Measurements from ENCODE around the gene PGD.
A peak's percentile ranks its signal among the peaks of the same experiment; 100 is the strongest.

The PGD gene

DNA sequence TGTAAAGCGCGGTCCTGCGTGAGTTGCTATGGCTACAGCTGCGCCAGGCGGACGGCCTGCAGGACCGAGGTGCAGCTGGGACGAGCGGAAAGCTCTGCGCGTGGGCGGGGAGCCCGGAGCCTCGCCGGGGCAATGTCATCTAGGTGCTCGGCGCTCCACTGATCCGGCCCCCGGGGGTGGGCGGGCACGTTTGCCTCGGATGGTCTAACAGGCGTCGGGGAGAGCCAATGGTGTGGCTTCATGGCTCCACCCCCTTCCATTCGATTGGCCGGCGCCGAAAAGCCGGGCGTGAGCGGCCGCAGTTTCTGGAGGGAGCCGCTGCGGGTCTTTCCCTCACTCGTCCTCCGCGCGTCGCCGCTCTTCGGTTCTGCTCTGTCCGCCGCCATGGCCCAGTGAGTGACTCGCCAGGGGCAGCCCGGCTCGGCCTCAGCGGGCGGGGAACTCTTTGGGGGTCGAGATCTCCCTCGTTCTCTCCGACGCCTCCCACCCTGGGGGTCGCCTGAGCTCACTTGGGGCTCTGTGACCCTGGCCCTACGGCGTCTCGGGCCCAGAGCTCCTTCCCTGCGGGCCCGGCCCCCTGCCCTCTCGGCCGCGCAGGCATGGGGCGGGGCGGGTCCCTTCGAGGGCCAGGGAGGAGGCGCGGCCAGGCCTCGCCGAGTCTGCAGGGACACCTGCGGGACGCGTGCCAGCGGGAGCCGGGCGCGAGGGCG is at the start of gene PGD:
Gene PGD, plus strand, starts transcription at position 331 of the 710 bp plus-strand sequence. Its CDS starts 54 bp downstream, at position 385.
- 0 out of 2 replicates have a peak, but pooled peaks have one; percentile 4 for TF ChIP-seq TEAD4 (IDR thresholded peaks at IDR 0.05)
- peak; percentile 83 for TF ChIP-seq YY1 (IDR thresholded peaks at IDR 0.05; ENCODE audit: low read depth)
- TF ChIP-seq FOXM1 (IDR thresholded peaks at IDR 0.05; ENCODE audit: borderline replicate concordance, low read depth), result peak; percentile 62; the same call in 1 of the 2 replicates
- peak; percentile 86 for TF ChIP-seq ZBTB7A (IDR thresholded peaks at IDR 0.05; ENCODE audit: low read depth)
- no peak; the same call in none of the 2 replicates for TF ChIP-seq TCF12 (IDR thresholded peaks at IDR 0.05; ENCODE audit: low read depth)
- TF ChIP-seq CREB1 (IDR thresholded peaks at IDR 0.05; ENCODE audit: low read depth), result 0 out of 2 replicates have a peak, but pooled peaks have one; percentile 31
- no peak for TF ChIP-seq CEBPB (IDR thresholded peaks at IDR 0.05)
- TF ChIP-seq EGR1 (IDR thresholded peaks at IDR 0.05), result peak; percentile 100
- TF ChIP-seq, protein P1, sequence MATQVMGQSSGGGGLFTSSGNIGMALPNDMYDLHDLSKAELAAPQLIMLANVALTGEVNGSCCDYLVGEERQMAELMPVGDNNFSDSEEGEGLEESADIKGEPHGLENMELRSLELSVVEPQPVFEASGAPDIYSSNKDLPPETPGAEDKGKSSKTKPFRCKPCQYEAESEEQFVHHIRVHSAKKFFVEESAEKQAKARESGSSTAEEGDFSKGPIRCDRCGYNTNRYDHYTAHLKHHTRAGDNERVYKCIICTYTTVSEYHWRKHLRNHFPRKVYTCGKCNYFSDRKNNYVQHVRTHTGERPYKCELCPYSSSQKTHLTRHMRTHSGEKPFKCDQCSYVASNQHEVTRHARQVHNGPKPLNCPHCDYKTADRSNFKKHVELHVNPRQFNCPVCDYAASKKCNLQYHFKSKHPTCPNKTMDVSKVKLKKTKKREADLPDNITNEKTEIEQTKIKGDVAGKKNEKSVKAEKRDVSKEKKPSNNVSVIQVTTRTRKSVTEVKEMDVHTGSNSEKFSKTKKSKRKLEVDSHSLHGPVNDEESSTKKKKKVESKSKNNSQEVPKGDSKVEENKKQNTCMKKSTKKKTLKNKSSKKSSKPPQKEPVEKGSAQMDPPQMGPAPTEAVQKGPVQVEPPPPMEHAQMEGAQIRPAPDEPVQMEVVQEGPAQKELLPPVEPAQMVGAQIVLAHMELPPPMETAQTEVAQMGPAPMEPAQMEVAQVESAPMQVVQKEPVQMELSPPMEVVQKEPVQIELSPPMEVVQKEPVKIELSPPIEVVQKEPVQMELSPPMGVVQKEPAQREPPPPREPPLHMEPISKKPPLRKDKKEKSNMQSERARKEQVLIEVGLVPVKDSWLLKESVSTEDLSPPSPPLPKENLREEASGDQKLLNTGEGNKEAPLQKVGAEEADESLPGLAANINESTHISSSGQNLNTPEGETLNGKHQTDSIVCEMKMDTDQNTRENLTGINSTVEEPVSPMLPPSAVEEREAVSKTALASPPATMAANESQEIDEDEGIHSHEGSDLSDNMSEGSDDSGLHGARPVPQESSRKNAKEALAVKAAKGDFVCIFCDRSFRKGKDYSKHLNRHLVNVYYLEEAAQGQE (IDR thresholded peaks at IDR 0.05; ENCODE audit: low read depth), result no peak
- no peak for TF ChIP-seq RAD21 (IDR thresholded peaks at IDR 0.05; ENCODE audit: low read depth)
- TF ChIP-seq, protein P2, sequence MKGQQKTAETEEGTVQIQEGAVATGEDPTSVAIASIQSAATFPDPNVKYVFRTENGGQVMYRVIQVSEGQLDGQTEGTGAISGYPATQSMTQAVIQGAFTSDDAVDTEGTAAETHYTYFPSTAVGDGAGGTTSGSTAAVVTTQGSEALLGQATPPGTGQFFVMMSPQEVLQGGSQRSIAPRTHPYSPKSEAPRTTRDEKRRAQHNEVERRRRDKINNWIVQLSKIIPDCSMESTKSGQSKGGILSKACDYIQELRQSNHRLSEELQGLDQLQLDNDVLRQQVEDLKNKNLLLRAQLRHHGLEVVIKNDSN (IDR thresholded peaks at IDR 0.05), result no peak
- peak; percentile 95 for TF ChIP-seq TAF1 (IDR thresholded peaks at IDR 0.05; ENCODE audit: low read depth)
- TF ChIP-seq EP300 (IDR thresholded peaks at IDR 0.05; ENCODE audit: borderline replicate concordance), result no peak
- peak; percentile 73 for TF ChIP-seq NFIC (IDR thresholded peaks at IDR 0.05)
- TF ChIP-seq, protein P3, sequence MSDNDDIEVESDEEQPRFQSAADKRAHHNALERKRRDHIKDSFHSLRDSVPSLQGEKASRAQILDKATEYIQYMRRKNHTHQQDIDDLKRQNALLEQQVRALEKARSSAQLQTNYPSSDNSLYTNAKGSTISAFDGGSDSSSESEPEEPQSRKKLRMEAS (IDR thresholded peaks at IDR 0.05), result peak; percentile 78

DNA sequence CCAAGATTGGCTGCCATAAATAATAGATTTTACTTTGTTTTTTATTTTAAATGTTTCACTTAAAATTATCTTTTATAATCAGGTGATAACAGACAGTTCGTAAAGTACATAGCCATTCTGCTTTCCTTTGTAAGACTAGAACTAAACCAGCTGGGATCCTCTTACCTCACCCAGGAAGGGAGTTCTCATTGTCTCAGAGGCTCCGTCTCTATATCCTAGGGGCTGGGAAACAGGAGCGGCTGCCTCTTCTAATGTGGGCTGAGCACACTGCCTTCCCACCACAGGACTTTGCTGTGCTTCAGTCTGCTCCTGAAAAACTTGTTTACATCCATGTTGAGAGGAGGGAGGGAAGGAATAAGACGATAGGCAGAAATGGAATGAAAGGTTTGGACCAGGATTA is 45.6 kb upstream of the PGD start:
- TF ChIP-seq TAF1 (IDR thresholded peaks at IDR 0.05; ENCODE audit: low read depth) (no peak), YY1 (IDR thresholded peaks at IDR 0.05; ENCODE audit: low read depth) (no peak), EP300 (IDR thresholded peaks at IDR 0.05; ENCODE audit: borderline replicate concordance) (no peak), CEBPB (IDR thresholded peaks at IDR 0.05) (no peak), NFIC (IDR thresholded peaks at IDR 0.05) (no peak), TEAD4 (IDR thresholded peaks at IDR 0.05) (no peak), CREB1 (IDR thresholded peaks at IDR 0.05; ENCODE audit: low read depth) (no peak), ZBTB7A (IDR thresholded peaks at IDR 0.05; ENCODE audit: low read depth) (no peak), EGR1 (IDR thresholded peaks at IDR 0.05) (no peak)
- TF ChIP-seq, protein P3 (IDR thresholded peaks at IDR 0.05), result no peak
- TF ChIP-seq, protein P2 (IDR thresholded peaks at IDR 0.05), result no peak

DNA sequence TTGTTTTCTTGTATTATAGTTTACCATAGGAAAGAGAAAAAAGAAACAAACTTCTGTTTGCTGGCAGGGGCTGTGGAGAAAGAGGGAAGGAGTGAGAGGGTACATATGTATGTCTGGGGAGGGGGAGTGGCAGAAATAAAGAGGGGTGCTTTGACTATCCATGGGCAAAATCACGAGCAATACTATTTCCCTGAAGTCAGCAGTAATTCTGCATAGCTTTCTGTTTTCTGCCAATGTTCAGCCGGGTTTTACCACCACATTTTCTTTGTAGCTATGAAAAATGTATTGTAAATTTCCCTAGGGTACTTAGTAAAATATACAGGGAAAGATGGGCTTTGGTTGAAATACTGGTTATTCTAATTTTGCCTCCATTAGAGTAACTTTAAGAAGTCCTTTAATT is 45.2 kb upstream of the PGD start:
- TF ChIP-seq CREB1 (IDR thresholded peaks at IDR 0.05; ENCODE audit: low read depth), result no peak
- TF ChIP-seq, protein P2 (IDR thresholded peaks at IDR 0.05), result no peak

DNA sequence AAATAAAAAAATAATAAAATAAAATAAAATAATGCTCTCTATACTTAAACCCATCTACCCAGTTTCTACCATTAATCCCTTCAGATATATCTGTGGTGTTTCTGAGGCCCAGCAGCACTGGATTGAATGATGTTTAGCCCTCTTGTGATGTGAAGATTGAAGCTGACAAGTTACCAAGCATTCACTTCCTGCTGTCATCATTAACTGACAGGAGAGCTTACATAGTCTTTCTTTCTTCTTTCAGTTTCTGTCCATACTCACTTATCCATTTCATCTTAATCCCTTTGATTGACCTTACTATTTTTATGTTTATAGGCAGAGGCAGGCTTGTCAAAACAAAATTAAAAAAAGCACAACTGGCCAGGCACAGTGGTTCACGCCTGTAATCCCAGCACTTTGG is 38.8 kb upstream of the PGD start:
- no peak for TF ChIP-seq TEAD4 (IDR thresholded peaks at IDR 0.05)
- TF ChIP-seq TAF1 (IDR thresholded peaks at IDR 0.05; ENCODE audit: low read depth), result no peak
- TF ChIP-seq NFIC (IDR thresholded peaks at IDR 0.05), result no peak
- TF ChIP-seq FOXM1 (IDR thresholded peaks at IDR 0.05; ENCODE audit: borderline replicate concordance, low read depth), result no peak
- TF ChIP-seq, protein P1 (IDR thresholded peaks at IDR 0.05; ENCODE audit: low read depth), result no peak
- no peak for TF ChIP-seq TCF12 (IDR thresholded peaks at IDR 0.05; ENCODE audit: low read depth)
- no peak for TF ChIP-seq CREB1 (IDR thresholded peaks at IDR 0.05; ENCODE audit: low read depth)
- TF ChIP-seq CEBPB (IDR thresholded peaks at IDR 0.05), result no peak
- TF ChIP-seq EP300 (IDR thresholded peaks at IDR 0.05; ENCODE audit: borderline replicate concordance), result no peak
- no peak for TF ChIP-seq RAD21 (IDR thresholded peaks at IDR 0.05; ENCODE audit: low read depth)
- TF ChIP-seq, protein P2 (IDR thresholded peaks at IDR 0.05), result no peak
- no peak for TF ChIP-seq ZBTB7A (IDR thresholded peaks at IDR 0.05; ENCODE audit: low read depth)
- TF ChIP-seq, protein P3 (IDR thresholded peaks at IDR 0.05), result no peak
